Activated CD4-positive, CD25-positive, alpha-beta regulatory T cell treated with anti-CD3 and anti-CD28 coated beads, Interleukin-2, amount 50 U/mL, for 72 hours (primary cell): ENCODE results near the gene NIPBL.
"Not testable (repeated sequence)": the region's sequence is repeated elsewhere in the genome, so short reads cannot be mapped to it uniquely, and the experiment has no call there.

ENCODE experiments used
- DNase-seq: peaks from one replicate; pipeline ENCODE4 v3.0.0; 2021

The NIPBL gene

DNA sequence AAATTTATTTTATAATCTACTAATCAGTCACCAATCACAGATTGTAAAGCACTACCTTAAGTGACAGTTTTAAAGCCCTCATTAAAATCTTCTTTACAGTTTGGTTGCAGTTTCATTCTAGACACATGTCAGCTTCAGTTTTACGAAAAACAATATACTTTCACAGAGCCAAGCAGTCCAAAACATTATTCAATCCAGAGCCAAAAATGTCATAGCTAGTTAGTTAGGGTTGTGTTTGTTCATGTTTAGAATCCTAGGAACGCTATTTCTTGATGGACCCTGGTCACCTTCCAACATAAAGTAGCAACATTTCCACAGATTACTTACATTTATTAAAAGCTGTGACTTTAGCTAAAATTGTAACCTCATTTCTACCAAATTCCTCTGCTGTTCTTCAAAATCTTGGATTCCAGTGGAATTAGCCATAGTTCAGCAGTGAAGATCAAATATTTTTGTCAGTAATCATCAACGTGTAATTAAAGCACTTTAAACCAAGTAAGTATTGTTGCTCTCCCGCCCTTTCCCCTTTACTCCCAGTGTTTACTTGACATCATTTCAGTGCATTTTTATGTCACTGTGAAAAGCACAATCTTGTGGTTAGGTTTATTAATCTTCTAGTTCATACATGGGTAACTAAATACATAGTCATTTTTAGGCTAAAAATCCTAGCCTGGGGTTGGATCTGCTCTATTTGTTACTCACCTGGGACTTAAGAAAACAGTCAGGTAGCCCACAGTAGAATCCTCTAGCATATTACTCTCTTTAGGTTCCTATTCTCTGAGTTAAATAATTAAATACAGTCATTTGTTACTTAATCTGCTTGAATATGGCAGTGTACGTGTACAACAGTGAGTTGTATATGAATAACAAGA lies 74.3 kb downstream of the NIPBL start:
- no peak for DNase-seq

DNA sequence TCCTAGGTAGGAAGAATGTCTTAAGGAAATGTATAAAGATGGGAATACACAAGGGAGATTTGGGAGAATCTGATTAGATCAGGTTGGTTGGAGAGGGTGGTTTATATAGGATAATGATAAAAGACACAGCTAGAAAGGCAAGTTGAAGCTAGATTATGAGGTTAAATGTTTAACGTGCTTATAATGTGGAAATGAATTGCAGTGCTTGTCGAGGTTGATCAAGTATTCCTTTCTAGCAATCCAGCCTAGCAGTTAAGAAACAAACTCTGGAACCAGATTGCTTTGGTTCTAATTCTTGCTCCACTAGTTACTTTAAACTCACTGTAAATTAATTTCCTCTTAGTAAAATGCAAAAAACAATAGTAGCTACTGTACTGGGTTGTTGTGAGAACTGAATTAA lies 76.5 kb downstream of the NIPBL start:
- no peak for DNase-seq

DNA sequence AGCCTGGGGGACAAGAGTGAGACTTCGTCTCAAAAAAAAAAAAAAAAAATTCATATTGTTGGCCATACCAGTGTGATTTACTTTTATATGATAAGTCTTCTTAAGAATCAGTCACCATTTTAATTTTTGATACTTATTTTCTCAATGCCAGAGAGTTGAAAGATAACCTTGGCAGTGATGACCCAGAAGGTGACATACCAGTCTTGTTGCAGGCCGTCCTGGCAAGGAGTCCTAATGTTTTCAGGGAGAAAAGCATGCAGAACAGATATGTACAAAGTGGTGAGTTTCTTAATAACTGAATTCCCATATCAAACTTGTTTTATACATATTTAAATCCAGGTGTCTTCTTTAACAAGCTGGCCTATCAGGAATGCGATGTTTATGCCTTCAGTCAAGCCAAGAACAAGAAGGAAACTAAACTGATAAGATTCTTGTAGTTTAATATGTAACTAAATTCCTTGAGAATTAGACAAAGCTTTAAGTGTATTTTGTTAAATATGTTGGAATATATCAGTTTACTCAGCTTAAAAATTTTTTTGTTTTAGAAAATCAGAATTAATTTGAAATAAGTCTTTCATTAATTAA lies 81.5 kb downstream of the NIPBL start:
- no peak for DNase-seq

DNA sequence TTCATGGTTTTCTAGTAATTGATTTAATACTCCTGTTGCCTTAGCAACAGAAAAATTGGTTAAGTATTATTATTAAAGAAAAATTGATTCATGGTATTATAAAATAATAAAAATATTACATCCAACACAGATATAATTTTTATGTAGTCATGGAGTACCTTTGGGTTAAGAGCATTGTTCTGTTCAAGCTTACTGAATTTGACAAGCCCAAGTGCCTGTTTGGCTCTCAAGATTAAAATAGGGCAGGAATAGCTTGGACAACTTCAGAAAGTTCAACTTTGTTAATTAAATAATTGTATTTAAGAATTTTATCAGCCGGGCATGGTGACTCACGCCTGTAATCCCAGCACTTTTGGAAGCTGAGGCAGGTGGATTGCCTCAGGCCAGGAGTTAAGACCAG lies 82.0 kb downstream of the NIPBL start:
- DNase-seq = no peak

DNA sequence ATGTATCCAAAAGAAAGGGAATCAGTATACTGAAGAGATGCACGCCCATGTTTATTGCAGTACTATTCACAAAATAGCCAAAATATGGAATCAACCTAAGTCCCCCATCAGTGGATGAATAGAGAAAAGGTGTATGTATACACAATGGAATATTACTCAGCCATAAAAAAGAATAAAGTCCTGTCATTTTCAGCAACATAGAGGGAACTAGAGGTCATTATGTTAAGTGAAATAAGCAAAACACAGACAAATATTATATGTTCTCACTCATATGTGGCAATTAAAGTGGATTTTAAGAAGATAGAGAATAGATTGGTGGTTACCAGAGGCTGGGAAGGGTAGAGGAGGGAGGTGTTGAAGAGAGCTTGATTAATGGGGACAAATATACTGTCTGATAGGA lies 88.6 kb downstream of the NIPBL start:
- no peak for DNase-seq

DNA sequence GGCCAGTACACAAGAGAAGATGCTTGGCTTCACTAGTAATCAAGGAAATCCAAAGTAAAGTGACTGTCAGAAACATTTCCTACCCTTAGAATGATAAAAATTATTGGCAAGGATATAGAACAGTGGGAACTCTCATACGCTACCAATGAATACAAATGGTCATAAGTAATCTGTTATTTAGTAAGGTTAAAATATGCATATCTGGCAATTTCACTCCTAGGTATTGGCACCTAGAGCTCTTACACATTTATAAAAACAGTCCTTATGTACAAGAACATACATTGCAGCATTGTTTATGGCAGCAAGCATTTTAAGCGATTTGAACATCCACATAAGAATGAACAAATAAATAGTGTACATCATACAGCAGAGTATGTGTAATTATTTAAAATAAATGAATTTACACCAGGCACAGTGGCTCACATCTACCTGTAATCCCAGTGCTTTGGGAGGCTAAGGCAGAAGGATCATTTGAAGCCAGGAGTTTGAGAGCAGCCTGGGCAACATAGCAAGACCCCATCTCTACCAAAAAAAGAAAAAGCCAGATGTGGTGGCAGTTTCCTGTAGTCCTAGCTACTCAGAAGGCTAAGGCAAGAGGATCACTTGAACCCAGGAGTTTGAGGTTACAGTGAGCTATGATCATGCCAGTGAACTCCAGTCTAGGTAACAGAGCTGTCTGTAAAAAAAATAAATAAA lies 93.3 kb downstream of the NIPBL start:
- DNase-seq = no peak

DNA sequence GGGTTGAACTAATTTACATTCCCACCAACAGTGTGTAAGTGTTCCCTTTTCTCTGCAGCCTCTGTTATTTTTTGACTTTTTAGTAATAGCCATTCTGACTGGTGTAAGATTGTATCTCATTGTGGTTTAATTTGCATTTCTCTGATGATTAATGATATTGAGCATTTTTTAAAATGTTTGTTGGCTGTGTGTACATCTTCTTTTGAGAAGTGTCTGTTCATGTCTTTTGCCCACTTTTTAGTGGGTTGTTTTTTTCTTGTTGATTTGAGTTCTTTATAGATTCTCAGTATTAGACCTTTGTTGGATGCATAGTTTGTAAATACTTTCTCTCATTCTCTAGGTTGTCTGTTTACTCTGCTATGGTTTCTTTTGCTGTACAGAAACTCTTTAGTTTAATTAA lies 101.6 kb downstream of the NIPBL start:
- DNase-seq = no peak

DNA sequence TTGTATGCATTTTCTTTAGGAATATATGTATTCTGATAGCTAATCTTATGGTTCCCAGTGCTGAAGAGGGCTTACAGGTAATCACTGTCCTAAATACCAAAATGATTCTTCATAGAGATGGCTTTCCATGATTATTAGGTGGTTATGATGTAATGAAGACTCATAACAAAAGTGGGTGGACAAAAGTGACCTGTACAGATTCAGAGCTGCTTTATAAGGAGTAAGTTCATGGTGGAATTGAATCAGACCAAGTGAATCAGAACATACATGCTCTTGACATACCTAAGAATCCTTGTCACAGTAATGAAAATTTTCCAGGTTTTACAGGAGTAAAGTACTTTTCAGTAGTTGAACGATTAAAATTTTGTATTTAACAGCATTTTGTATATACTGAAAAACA lies 105.6 kb downstream of the NIPBL start:
- DNase-seq = no peak

DNA sequence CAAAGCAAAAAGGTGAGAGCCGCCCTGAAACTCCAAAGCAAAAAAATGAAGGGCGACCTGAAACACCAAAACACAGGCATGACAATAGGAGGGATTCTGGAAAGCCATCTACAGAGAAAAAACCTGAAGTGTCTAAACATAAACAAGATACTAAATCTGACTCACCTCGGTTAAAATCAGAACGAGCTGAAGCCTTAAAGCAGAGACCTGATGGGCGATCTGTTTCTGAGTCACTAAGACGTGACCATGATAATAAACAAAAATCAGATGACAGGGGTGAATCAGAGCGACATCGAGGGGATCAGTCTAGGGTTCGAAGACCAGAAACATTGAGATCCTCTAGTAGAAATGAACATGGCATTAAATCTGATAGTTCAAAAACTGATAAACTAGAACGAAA lies 108.8 kb downstream of the NIPBL start:
- no peak for DNase-seq

DNA sequence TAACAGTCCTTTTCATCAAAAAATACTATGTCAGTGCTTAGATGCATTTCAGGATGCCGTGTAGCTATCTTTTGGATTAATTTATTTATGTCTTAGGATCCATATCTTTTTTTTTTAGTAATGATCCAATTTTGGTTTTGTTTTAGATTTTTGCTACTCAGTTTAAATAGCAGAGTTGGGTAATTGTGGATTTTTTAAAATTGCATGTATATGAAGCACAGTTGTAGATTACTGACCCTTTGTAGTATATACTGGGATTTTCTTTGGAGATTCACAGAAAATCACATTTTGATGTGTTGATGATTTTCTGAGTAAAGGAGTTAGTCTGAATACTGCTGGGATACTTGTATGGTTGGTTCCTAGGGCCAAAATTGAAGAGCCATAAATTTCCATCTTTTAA lies 111.8 kb downstream of the NIPBL start:
- no peak for DNase-seq

DNA sequence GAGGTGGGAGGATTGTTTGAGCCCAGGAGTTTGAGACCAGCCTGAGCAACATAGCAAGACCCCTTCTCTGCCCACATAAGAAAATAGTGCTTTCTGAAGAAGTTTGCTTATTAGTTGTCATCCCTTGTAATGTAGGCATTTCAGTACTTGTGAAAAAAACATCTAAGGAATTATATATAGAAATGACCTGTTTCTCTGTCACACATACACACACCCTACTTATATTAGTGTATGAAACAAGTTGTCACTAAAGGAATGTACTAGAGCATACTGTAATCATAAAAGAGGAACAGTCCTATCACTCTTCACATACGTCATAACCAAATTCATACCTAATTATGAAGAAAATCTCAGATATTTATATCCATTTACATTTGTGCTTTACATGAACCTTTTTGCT lies 122.0 kb downstream of the NIPBL start:
- DNase-seq = no peak

DNA sequence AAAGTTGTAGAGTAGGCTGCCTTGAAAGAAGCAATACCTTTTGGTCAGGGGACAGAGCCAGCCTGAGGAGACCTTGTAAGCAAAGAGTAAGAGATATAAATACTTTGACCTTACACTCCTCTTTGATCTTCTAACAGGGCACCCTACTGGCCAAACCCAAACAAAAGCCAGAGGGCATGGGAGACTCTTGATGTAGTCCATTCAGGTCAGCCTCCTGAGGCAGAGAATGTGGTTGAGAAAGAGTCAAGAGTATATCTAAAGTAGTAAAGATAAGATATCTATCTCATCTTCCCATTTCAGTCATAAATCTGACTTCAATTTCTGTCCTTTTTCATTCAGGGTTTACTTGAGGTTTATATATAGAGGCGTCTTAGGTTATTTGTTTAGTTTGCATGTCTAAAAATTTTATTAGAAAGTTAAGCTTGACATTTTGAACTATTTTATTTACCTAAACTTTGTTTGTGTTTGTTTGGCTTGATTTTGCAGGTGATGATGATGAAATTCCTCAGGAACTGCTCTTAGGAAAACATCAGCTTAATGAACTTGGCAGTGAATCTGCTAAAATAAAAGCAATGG lies 125.7 kb downstream of the NIPBL start:
- no peak for DNase-seq

DNA sequence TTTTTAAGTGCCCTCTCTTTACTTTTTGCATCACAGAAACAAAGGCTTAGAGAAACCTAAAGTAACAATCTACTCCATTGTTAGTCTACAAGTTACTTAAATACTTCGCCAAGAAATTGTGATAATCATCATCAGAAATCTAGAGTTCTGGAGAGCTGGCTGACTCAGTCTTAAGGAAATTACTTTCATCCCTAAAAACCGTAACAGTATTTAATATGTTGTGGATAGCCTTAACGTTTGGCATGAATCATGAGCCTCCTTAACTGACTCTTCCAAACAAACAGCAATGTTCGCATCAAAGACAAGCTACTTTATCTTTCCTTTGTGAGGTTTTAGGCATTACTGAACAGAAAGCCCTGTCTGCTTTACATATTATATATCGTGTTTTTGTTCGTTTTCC lies 128.7 kb downstream of the NIPBL start:
- no peak for DNase-seq

DNA sequence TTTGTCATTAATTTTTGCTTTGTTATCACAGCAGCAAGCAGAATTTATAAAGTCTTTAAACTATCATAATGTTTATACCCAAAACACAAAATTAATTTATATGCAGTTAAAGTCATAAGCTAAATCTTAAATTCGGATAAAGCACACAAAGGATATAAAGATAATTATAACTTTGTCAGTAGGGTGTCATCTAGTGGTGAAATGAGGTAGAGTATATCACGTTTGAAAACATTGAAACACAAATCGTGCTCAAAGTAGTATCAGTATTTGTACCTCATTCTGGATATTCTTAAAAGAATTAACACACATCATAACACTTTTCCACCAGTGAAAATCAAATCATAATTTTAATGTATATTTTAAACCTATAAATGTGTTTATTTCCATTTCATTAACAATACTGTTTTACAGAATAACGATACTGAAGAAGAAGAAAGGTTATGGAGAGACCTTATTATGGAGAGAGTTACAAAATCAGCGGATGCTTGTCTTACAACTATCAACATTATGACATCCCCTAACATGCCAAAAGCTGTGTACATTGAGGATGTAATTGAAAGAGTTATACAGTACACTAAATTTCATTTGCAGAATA lies 129.5 kb downstream of the NIPBL start:
- no peak for DNase-seq

DNA sequence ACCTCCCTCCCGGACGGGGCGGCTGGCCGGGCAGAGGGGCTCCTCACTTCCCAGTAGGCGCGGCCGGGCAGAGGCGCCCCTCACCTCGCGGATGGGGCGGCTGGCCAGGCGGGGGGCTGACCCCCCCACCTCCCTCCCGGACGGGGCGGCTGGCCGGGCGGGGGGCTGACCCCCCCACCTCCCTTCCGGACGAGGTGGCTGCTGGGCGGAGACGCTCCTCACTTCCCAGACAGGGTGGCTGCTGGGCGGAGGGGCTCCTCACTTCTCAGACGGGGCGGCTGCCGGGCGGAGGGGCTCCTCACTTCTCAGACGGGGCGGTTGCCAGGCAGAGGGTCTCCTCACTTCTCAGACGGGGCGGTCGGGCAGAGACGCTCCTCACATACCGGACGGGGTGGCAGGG lies 136.6 kb downstream of the NIPBL start:
- DNase-seq = not testable (repeated sequence)

DNA sequence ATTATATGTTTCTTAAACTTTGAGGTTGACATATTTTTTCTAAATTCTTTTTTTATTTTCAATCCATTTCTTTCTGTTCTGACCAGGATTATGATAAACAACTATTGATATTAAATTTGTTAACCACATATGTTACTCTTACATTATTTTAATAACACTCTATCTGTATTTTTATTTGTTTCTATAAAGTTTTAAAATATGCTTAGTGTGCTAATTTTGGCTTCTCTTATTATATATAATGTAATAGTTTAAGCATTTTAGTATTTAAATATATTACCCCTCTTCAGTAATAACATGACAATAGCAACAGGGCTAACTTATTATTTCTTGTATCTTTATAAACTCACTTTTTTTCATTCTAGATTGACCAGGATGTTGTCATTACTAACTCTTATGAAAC lies 137.8 kb downstream of the NIPBL start:
- no peak for DNase-seq

DNA sequence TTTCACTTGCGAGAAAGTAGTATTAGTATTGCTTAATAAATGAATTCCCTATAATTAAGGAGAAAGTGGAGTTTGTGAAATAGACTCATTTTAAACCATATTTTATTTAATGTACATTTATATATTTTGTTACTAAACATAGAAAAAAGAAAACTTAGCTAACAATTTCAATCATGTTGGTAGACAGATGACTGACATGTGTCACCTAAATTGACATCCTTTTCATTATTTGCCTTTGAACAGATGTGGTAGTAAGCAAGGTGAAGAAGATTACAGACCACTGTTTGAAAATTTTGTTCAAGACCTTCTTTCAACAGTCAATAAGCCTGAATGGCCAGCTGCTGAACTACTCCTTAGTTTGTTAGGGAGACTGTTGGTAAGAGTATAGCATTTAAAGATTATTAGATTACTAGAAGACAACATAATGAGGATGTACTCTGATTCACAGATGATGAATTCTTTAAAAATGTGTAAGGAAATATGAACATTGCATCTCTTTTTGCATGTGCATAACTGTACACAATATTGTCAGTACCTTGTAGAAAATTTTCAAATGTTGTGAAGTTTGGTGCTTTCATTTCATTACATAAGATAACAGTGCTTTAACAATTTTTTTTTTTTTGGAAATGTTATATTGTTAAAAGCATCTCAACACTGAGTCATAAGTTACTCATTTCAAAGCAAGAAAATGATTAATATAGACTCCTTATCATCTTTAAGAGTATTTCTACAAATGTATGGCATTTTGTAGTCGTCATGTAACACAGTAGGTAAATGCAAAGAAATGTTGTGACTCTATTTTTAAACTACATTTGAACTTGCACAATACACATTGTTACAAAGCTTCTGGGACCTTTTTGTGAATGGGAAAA lies 139.5 kb downstream of the NIPBL start:
- no peak for DNase-seq

DNA sequence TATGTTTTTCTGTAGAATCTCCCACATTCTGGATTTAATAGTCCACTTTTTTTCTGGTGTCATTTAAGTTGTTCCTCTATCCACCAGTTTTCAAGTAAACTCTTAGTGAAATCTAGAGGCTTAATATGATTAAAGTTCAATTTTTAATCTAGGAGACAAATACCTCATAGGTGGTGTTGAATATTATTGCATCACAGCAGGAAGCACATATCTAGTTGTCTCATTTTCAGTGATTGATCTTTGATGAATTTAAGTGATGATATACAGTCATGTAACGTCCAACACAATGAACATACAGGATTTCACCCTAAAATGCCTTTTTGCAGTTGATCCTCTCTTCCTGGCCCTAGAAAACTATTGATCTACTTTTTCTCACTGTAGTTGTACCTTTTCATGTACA lies 152.3 kb downstream of the NIPBL start:
- no peak for DNase-seq

DNA sequence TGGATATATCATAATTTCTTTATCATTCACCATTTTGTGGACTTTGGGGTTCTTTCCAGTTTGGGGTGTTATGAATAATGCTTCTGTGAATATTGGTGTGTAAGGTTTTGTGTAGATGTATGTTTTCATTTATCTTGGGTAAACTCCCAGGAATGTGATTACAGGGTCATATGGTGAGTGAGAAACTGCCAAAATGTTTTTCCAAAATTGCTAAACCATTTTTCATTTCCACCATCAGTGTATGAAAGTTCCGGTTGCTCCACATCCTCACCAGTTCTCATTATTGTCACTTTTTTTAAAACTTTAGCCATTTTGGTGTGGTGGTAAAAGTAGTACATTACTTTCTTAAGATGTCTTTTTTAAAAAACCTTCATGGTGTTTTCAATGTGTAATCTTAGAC lies 152.9 kb downstream of the NIPBL start:
- DNase-seq = no peak

DNA sequence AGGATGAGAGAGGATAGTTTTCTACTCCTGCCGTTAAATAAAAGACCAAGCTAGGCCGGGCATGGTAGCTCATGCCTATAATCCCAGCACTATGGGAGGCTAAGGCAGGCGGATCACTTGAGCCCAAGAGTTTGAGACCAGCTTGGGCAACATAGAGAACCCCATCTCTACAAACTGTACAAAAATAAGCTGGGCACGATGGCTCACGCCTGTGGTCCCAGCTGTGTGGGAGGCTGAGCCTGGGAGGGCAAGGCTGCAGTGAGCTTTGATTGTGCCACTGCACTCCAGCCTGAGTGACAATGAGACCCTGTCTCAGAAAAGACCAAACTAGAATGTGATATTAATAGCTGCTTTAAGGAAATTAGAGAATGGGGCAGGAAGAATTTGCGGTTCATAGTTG lies 158.4 kb downstream of the NIPBL start:
- no peak for DNase-seq

DNA sequence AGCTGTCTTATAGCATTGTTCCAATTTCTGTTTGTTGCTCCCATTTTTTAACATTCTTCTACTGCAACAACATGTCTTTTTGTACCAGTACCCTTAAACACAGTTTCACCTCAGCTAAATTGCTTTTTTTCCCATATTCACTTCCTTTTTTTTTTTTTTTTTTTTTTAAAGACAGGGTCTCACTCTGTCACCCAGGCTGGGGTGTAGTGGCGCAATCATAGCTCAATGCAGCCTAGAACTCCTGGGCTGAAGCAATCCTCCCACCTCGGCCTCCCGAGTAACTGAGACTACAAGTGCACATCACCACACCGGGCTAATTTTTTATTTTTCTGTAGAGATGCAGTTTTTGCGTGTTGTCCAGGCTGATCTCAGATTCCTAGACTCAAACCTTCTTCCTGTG lies 161.3 kb downstream of the NIPBL start:
- no peak for DNase-seq

DNA sequence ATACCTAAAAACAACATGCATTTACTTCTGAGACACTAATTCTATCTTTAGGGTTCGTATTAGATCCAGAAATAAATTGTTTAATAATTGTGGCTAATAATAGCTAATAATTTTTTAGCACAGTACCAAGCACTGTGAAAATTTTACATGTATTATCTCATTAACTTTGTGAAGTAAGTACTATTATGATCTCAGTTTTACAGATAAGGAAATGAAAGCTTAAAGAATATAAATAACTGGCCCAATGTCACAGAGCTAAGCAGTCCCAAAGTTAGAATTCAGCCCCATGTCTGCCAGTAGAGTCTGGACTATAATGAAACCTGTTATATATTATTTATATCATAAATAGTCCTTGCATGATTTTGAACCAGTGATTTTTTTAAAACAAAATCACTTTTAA lies 163.3 kb downstream of the NIPBL start:
- DNase-seq = no peak
